HepG2 (cell line): Measurements from ENCODE around the gene SETD1A.

ENCODE experiments used
- CTCF ChIP-seq: sonication (generic); formaldehyde crosslinking; IDR thresholded peaks from 2 replicates; pipeline ENCODE4 v1.5.0; 2020; ENCODE audit warnings: mild to moderate bottlenecking, missing genetic modification reagents, moderate library complexity
- GATA4 ChIP-seq: sonication (generic); IDR thresholded peaks from 2 replicates; pipeline ENCODE4 v1.6.1; 2016; ENCODE audit warnings: antibody characterized with exemption, low read depth, borderline replicate concordance
- JDP2 ChIP-seq: sonication (generic); formaldehyde crosslinking; IDR thresholded peaks from 2 replicates; pipeline ENCODE4 v1.8.1; 2022; ENCODE audit warnings: missing genetic modification reagents, borderline replicate concordance
- JUND ChIP-seq: sonication (generic); formaldehyde crosslinking; IDR thresholded peaks from 2 replicates; pipeline ENCODE4 v1.8.0; 2022; ENCODE audit warnings: mild to moderate bottlenecking, missing genetic modification reagents
- NKX3-1 ChIP-seq: sonication (generic); formaldehyde crosslinking; IDR thresholded peaks from 2 replicates; pipeline ENCODE4 v1.5.0; 2020; ENCODE audit warnings: missing genetic modification reagents
- POLR2AphosphoS2 ChIP-seq: IDR thresholded peaks from 2 replicates; pipeline ENCODE4 v1.6.1; 2011; ENCODE audit warnings: low read depth, low read length, improper control_type of control experiment
- POLR2G ChIP-seq: fragments of 200-400 bp; formaldehyde crosslinking; IDR thresholded peaks from 2 replicates; pipeline ENCODE4 v1.6.1; 2018; ENCODE audit warnings: mild to moderate bottlenecking, low read depth, low read length, moderate library complexity
- SNAPC5 ChIP-seq: sonication (generic); formaldehyde crosslinking; IDR thresholded peaks from 2 replicates; pipeline ENCODE4 v1.8.1; 2023; ENCODE audit warnings: mild to moderate bottlenecking, missing genetic modification reagents, borderline replicate concordance
- ZNF501 ChIP-seq: sonication (generic); formaldehyde crosslinking; IDR thresholded peaks from 2 replicates; pipeline ENCODE4 v1.5.1; 2020; ENCODE audit warnings: mild to moderate bottlenecking, moderate library complexity, missing genetic modification reagents
- ZNF83 ChIP-seq: sonication (generic); formaldehyde crosslinking; IDR thresholded peaks from 2 replicates; pipeline ENCODE4 v1.4.0; 2020; ENCODE audit warnings: missing genetic modification reagents, mild to moderate bottlenecking, borderline replicate concordance

DNA sequence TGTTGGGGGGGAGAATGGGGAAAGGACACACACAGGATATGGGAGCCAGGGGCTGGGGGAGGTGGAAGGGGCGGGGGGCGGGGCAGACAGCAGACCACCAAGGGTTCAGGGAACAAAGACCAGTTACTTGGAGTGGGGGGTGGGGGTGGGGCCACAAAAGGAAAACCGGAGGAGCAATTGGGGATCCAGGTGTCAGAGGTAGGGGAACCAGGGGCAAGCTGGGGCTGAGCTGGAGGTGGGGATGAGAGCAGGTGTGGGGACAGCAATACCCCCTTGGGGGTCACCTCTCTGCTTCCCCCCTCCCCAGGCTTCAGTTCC, 10.1 kb upstream of the SETD1A start:
- no peak for TF ChIP-seq JDP2 (CRISPR knock-in tag)
- TF ChIP-seq GATA4, result no peak
- TF ChIP-seq POLR2AphosphoS2, result no peak
- no peak for TF ChIP-seq CTCF
- TF ChIP-seq JUND (CRISPR knock-in tag), result no peak
- no peak for TF ChIP-seq NKX3-1 (CRISPR knock-in tag)
- no peak for TF ChIP-seq POLR2G
- no peak for TF ChIP-seq ZNF83 (CRISPR knock-in tag)
- TF ChIP-seq SNAPC5 (CRISPR knock-in tag), result no peak
- no peak for TF ChIP-seq ZNF501
